Neural progenitor cell (in vitro differentiated cells): Measurements from ENCODE around the gene IRF7.

ENCODE experiments used
- EZH2 ChIP-seq: fragments of 200-600 bp; sonication (generic); IDR thresholded peaks from 2 replicates; pipeline ENCODE4 v1.6.1; 2017; ENCODE audit warnings: antibody characterized with exemption, mild to moderate bottlenecking, moderate library complexity
- EZH2phosphoT487 ChIP-seq: fragments of 200-600 bp; sonication (generic); IDR thresholded peaks from 2 replicates; pipeline ENCODE4 v1.6.1; 2017; ENCODE audit warnings: antibody characterized with exemption
- TF ChIP-seq, protein P1 (sequence below): fragments of 200-600 bp; sonication (generic); IDR thresholded peaks from 2 replicates; pipeline ENCODE4 v1.5.1; 2017; ENCODE audit warnings: antibody characterized with exemption, mild to moderate bottlenecking

DNA sequence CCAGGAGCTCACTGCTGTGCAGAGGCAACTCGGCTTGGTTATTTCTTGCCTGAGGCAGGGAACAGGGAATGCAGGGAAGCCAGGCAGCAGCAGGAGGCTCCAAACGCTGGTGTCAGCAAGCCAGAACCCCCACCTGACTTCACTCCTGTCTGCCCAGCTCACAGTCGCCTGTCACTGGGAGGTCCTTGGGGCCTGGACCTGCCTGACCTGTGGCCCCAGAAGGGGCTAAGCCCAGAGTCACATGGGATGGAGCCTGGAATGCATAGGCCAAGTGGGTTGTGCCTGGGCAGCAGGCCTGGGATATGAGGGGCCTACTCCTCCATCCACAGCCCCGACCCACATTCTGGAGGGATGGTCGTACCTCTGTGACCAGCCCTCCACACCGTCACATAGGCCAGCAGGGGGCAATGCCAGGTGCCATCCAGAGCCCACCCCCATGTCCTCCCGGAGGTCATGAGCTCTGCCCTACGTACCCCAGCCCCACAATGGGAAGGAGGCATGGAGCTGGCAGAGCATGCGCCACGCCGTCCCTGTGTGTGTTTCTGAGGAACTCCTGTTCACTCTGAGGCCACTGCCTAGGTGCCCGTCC, 49.7 kb downstream of the IRF7 start:
- TF ChIP-seq, protein P1, sequence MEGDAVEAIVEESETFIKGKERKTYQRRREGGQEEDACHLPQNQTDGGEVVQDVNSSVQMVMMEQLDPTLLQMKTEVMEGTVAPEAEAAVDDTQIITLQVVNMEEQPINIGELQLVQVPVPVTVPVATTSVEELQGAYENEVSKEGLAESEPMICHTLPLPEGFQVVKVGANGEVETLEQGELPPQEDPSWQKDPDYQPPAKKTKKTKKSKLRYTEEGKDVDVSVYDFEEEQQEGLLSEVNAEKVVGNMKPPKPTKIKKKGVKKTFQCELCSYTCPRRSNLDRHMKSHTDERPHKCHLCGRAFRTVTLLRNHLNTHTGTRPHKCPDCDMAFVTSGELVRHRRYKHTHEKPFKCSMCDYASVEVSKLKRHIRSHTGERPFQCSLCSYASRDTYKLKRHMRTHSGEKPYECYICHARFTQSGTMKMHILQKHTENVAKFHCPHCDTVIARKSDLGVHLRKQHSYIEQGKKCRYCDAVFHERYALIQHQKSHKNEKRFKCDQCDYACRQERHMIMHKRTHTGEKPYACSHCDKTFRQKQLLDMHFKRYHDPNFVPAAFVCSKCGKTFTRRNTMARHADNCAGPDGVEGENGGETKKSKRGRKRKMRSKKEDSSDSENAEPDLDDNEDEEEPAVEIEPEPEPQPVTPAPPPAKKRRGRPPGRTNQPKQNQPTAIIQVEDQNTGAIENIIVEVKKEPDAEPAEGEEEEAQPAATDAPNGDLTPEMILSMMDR: no peak
- no peak for TF ChIP-seq EZH2
- no peak for TF ChIP-seq EZH2phosphoT487
